ENCODE measurements around the gene SMG6.

GRCh38 chr17:2034157-2034556, 269.4 kb downstream of the SMG6 start:
- TF ChIP-seq CTCF (IDR thresholded peaks at IDR 0.05) (no peak), POLR2AphosphoS5 (IDR thresholded peaks at IDR 0.05) (no peak), POLR2A (IDR thresholded peaks at IDR 0.05) (no peak)

Measured in sigmoid colon (tissue), 4 donors.